ENCODE results near the gene TBC1D14.
"Not testable (repeated sequence)": the region's sequence is repeated elsewhere in the genome, so short reads cannot be mapped to it uniquely, and the experiment has no call there.

TBC1D14 gene

GRCh38 chr4:6890358-6890757 is 19.3 kb upstream of the TBC1D14 start:
- TF ChIP-seq ZFX (IDR thresholded peaks at IDR 0.05; ENCODE audit: borderline replicate concordance), result no peak
- H3K27ac ChIP-seq, result no peak overlapping the region

GRCh38 chr4:6890971-6891370 is 18.7 kb upstream of the TBC1D14 start:
- H3K27ac ChIP-seq, result not testable (repeated sequence)

- TF ChIP-seq CTCF (IDR thresholded peaks at IDR 0.05) (no peak), ZFX (IDR thresholded peaks at IDR 0.05; ENCODE audit: borderline replicate concordance) (no peak)
- no peak overlapping the region for H3K27ac ChIP-seq
These were observed 18.0 kb upstream of the TBC1D14 start for GRCh38 chr4:6891436-6892170.

GRCh38 chr4:6892190-6892908 is 17.3 kb upstream of the TBC1D14 start:
- TF ChIP-seq CTCF (IDR thresholded peaks at IDR 0.05) (no peak), ZFX (IDR thresholded peaks at IDR 0.05; ENCODE audit: borderline replicate concordance) (no peak)
- no peak overlapping the region for H3K27ac ChIP-seq

GRCh38 chr4:6892909-6893202 is 16.8 kb upstream of the TBC1D14 start:
- H3K27ac ChIP-seq, result no peak overlapping the region

GRCh38 chr4:6893449-6894085 is 16.1 kb upstream of the TBC1D14 start:
- no peak for TF ChIP-seq ZFX (IDR thresholded peaks at IDR 0.05; ENCODE audit: borderline replicate concordance)
- TF ChIP-seq CTCF (IDR thresholded peaks at IDR 0.05), result no peak
- H3K27ac ChIP-seq, result no peak overlapping the region

More at GRCh38 chr4:6892909-6893202, 16.8 kb upstream of the TBC1D14 start:
- no peak for TF ChIP-seq CTCF (IDR thresholded peaks at IDR 0.05)
- TF ChIP-seq ZFX (IDR thresholded peaks at IDR 0.05; ENCODE audit: borderline replicate concordance), result no peak

- no peak overlapping the region for H3K27ac ChIP-seq
- TF ChIP-seq CTCF (IDR thresholded peaks at IDR 0.05) (no peak), ZFX (IDR thresholded peaks at IDR 0.05; ENCODE audit: borderline replicate concordance) (no peak)
These were observed 15.5 kb upstream of the TBC1D14 start for GRCh38 chr4:6894086-6894478.
